ENCODE data around the gene ASZ1.

DNA sequence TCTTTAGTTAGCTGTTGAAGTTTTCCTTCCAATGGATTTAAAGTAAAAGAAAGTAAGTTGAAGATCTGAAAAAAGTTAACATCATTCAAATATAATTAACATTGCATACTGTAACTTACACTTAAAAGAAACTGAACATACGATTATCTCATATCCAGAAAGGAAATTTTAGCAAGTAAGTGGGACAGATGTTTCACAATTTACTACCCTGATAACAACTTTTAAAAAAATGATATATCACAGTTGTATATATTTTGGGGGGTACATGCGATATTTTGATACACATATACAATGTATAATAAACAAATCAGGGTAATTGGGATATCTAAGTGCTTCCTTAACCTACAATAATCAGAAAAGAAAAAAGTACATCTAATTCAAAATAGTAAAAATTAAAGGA lies 44.2 kb downstream of the ASZ1 start:
- TF ChIP-seq, protein P1, sequence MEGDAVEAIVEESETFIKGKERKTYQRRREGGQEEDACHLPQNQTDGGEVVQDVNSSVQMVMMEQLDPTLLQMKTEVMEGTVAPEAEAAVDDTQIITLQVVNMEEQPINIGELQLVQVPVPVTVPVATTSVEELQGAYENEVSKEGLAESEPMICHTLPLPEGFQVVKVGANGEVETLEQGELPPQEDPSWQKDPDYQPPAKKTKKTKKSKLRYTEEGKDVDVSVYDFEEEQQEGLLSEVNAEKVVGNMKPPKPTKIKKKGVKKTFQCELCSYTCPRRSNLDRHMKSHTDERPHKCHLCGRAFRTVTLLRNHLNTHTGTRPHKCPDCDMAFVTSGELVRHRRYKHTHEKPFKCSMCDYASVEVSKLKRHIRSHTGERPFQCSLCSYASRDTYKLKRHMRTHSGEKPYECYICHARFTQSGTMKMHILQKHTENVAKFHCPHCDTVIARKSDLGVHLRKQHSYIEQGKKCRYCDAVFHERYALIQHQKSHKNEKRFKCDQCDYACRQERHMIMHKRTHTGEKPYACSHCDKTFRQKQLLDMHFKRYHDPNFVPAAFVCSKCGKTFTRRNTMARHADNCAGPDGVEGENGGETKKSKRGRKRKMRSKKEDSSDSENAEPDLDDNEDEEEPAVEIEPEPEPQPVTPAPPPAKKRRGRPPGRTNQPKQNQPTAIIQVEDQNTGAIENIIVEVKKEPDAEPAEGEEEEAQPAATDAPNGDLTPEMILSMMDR (IDR thresholded peaks at IDR 0.05; ENCODE audit: low read depth, low read length), result no peak
- TF ChIP-seq EZH2phosphoT487 (IDR thresholded peaks at IDR 0.05; ENCODE audit: low read depth), result no peak

Measured in OCI-LY3 (cell line).